A549 (cell line): ENCODE measurements around the gene CDC20.

Source experiments
- CTCF ChIP-seq: fragments of >200 bp; sonication (Bioruptor Twin); formaldehyde crosslinking; IDR thresholded peaks from 3 replicates; pipeline ENCODE4 v1.5.1; 2016
- ELK1 ChIP-seq: fragments of 150-350 bp; IDR thresholded peaks from 2 replicates; pipeline ENCODE4 v1.6.1; 2014; ENCODE audit warnings: low read depth, mild to moderate bottlenecking, low read length
- EP300 ChIP-seq, 2 experiments: fragments of >200 bp; sonication (Bioruptor Twin); formaldehyde crosslinking; IDR thresholded peaks; 2 replicates in 1 of 2; 3 replicates in 1 of 2; pipeline ENCODE4 v1.6.1; 2016 to 2017
- ESRRA ChIP-seq: fragments of 150-350 bp; IDR thresholded peaks from 2 replicates; pipeline ENCODE4 v1.6.1; 2014; ENCODE audit warnings: mild to moderate bottlenecking, low read length, borderline replicate concordance
- HOXA7 ChIP-seq: fragments of 250-450 bp; sonication (Bioruptor Pico); IDR thresholded peaks from 2 replicates; pipeline ENCODE4 v1.5.0; 2020; ENCODE audit warnings: mild to moderate bottlenecking, moderate library complexity
- POLR2A ChIP-seq: IDR thresholded peaks from 2 replicates; pipeline ENCODE4 v1.6.1; 2012; ENCODE audit warnings: mild to moderate bottlenecking, low read length
- POLR2AphosphoS2 ChIP-seq: conservative IDR thresholded peaks from 2 replicates; pipeline ENCODE4 v1.6.1; 2012; ENCODE audit warnings: low read length, improper control_type of control experiment, inconsistent platforms
- RNF2 ChIP-seq: fragments of 200-600 bp; sonication (generic); IDR thresholded peaks from 2 replicates; pipeline ENCODE4 v1.6.1; 2016; ENCODE audit warnings: low read depth, mild to moderate bottlenecking, antibody characterized with exemption, moderate library complexity, borderline replicate concordance
- SREBF2 ChIP-seq: fragments of 450-650 bp; IDR thresholded peaks from 2 replicates; pipeline ENCODE4 v1.6.1; 2014; ENCODE audit warnings: mild to moderate bottlenecking, moderate library complexity

- TF ChIP-seq EP300 (IDR thresholded peaks at IDR 0.05) (no peak), RNF2 (no peak), SREBF2 (no peak), CTCF (no peak), ESRRA (no peak), POLR2A (no peak), HOXA7 (CRISPR knock-in tag) (no peak), POLR2AphosphoS2 (no peak), ELK1 (no peak)
These were observed 45.6 kb downstream of the CDC20 start for GRCh38 chr1:43404353-43404752.
